WTC11 (cell line): ENCODE data around the gene STARD7. TPM values are rescaled to one million over a fixed set of nuclear protein-coding genes. Genes with fewer than 3 reads are reported as not detected.

Experiments
- ATAC-seq: fragments of 200-7000 bp; cut with Tn5 transposase; 2 replicates; pipeline ENCODE4 v1.10.0; 2021; ENCODE audit warnings: mild to moderate bottlenecking, moderate library complexity
- CTCF ChIA-PET: fragments of 300-600 bp; sonication (Branson Sonifier 250); formaldehyde crosslinking; loops from one replicate; lab custom pipeline; 2021; ENCODE audit warnings: antibody characterized with exemption; lab: Charles Lee
- POLR2A ChIA-PET: fragments of 350-600 bp; sonication (Branson Sonifier 250); formaldehyde crosslinking; loops from one replicate; lab custom pipeline; 2021; ENCODE audit warnings: antibody characterized with exemption; lab: Charles Lee
- DNase-seq: peaks from one replicate; pipeline ENCODE4 v3.0.0; 2021; ENCODE audit warnings: low spot score
- H3K27ac Mint-ChIP-seq: 2 replicates; pipeline ENCODE4 v1.8.0; 2021; ENCODE audit warnings: mixed read lengths
- H3K27me3 Mint-ChIP-seq: 2 replicates; pipeline ENCODE4 v1.8.0; 2021; ENCODE audit warnings: low read depth, mild to moderate bottlenecking, moderate library complexity, mixed read lengths
- H3K36me3 Mint-ChIP-seq: 2 replicates; pipeline ENCODE4 v1.8.0; 2021; ENCODE audit warnings: mixed read lengths
- H3K4me1 Mint-ChIP-seq: 2 replicates; pipeline ENCODE4 v1.8.0; 2022; ENCODE audit warnings: mixed read lengths
- H3K4me3 Mint-ChIP-seq: 2 replicates; pipeline ENCODE4 v1.8.0; 2021; ENCODE audit warnings: mild to moderate bottlenecking, moderate library complexity, mixed read lengths
- H3K9me3 Mint-ChIP-seq: 2 replicates; pipeline ENCODE4 v1.8.0; 2021; ENCODE audit warnings: mixed read lengths
- CTCF ChIP-seq: fragments of 200-600 bp; IDR thresholded peaks from 2 replicates; pipeline ENCODE4 v1.8.0; 2022; ENCODE audit warnings: antibody characterized with exemption
- E2F1 ChIP-seq: sonication (generic); formaldehyde crosslinking; IDR thresholded peaks from 2 replicates; pipeline ENCODE4 v1.8.0; 2022; ENCODE audit warnings: mild to moderate bottlenecking, missing genetic modification reagents
- ERG ChIP-seq: fragments of 250-450 bp; sonication (Bioruptor Pico); IDR thresholded peaks from 2 replicates; pipeline ENCODE4 v1.8.0; 2021; ENCODE audit warnings: mild to moderate bottlenecking
- FOXJ3 ChIP-seq: sonication (generic); formaldehyde crosslinking; IDR thresholded peaks from 2 replicates; pipeline ENCODE4 v1.9.0; 2021; ENCODE audit warnings: missing genetic modification reagents, mild to moderate bottlenecking, borderline replicate concordance
- FOXK1 ChIP-seq: sonication (generic); formaldehyde crosslinking; IDR thresholded peaks from 2 replicates; pipeline ENCODE4 v1.8.0; 2022; ENCODE audit warnings: mild to moderate bottlenecking, moderate library complexity, missing genetic modification reagents
- GRHL2 ChIP-seq: fragments of 250-450 bp; sonication (Bioruptor Pico); IDR thresholded peaks from 2 replicates; pipeline ENCODE4 v1.8.0; 2022; ENCODE audit warnings: mild to moderate bottlenecking, moderate library complexity; ENCODE audit not compliant: insufficient replicate concordance, severe bottlenecking
- HMGA2 ChIP-seq: fragments of 250-450 bp; sonication (Bioruptor Pico); IDR thresholded peaks from 2 replicates; pipeline ENCODE4 v1.4.0; 2021; ENCODE audit warnings: mild to moderate bottlenecking, moderate library complexity
- JAZF1 ChIP-seq: fragments of 250-450 bp; sonication (Bioruptor Pico); IDR thresholded peaks from 2 replicates; pipeline ENCODE4 v1.9.0; 2021; ENCODE audit warnings: moderate library complexity, mild to moderate bottlenecking, inconsistent platforms
- NR2C2 ChIP-seq: sonication (generic); formaldehyde crosslinking; IDR thresholded peaks from 2 replicates; pipeline ENCODE4 v1.8.0; 2022; ENCODE audit warnings: mild to moderate bottlenecking, missing genetic modification reagents
- PREB ChIP-seq: sonication (generic); formaldehyde crosslinking; IDR thresholded peaks from 2 replicates; pipeline ENCODE4 v1.8.1; 2022; ENCODE audit warnings: mild to moderate bottlenecking, missing genetic modification reagents, moderate library complexity, borderline replicate concordance
- RELA ChIP-seq: sonication (generic); formaldehyde crosslinking; IDR thresholded peaks from 2 replicates; pipeline ENCODE4 v1.8.1; 2022; ENCODE audit warnings: missing genetic modification reagents, mild to moderate bottlenecking, borderline replicate concordance
- TP53 ChIP-seq: sonication (generic); formaldehyde crosslinking; IDR thresholded peaks from 2 replicates; pipeline ENCODE4 v1.8.1; 2023; ENCODE audit warnings: mild to moderate bottlenecking, missing genetic modification reagents
- ZNF232 ChIP-seq: sonication (generic); formaldehyde crosslinking; IDR thresholded peaks from 2 replicates; pipeline ENCODE4 v1.8.0; 2022; ENCODE audit warnings: mild to moderate bottlenecking, missing genetic modification reagents
- ZNF281 ChIP-seq: sonication (generic); formaldehyde crosslinking; IDR thresholded peaks from 2 replicates; pipeline ENCODE4 v1.8.0; 2023; ENCODE audit warnings: mild to moderate bottlenecking, missing genetic modification reagents
- ZNF317 ChIP-seq: sonication (generic); formaldehyde crosslinking; IDR thresholded peaks from 2 replicates; pipeline ENCODE4 v1.8.1; 2023; ENCODE audit warnings: low read depth, mild to moderate bottlenecking, moderate library complexity, missing genetic modification reagents, borderline replicate concordance
- ZSCAN18 ChIP-seq: fragments of 250-450 bp; sonication (Bioruptor Pico); IDR thresholded peaks from 2 replicates; pipeline ENCODE4 v2.1.2; 2022; ENCODE audit warnings: mild to moderate bottlenecking, moderate library complexity
- total RNA-seq: library from RNA; stranded (reverse); gene quantifications from 3 replicates; pipeline ENCODE4 v1.2.3, GENCODE V29; 2021

Gene STARD7
- total RNA-seq, 1 experiment from 2014 or later, result 217 TPM

GRCh38 chr2:96205888-96206287 is 2.7 kb downstream of the STARD7 start:
- Mint-ChIP-seq H3K27me3 (no peaks in the 10 kb centered on the region), H3K9me3 (no peaks in the 10 kb centered on the region), H3K4me1 (peaks cover 62% of the 10 kb centered on the region), H3K27ac (peak overlapping the region; percentile 79), H3K4me3 (peak overlapping the region; percentile 65), H3K36me3 (peaks cover 14% of the 10 kb centered on the region)
- POLR2A ChIA-PET, result no interaction called here
- DNase-seq (no peak), ATAC-seq (no peak)
- TF ChIP-seq GRHL2 (CRISPR knock-in tag), result no peak
- TF ChIP-seq FOXK1 (CRISPR knock-in tag), result no peak
- no peak for TF ChIP-seq PREB (CRISPR knock-in tag)
- TF ChIP-seq E2F1 (CRISPR knock-in tag), result no peak
- TF ChIP-seq ZNF317 (CRISPR knock-in tag), result no peak
- no peak for TF ChIP-seq TP53
- no peak for TF ChIP-seq ZNF281 (CRISPR knock-in tag)
- TF ChIP-seq ZSCAN18 (CRISPR knock-in tag), result no peak
- TF ChIP-seq ZNF232 (CRISPR knock-in tag), result no peak
- no peak for TF ChIP-seq JAZF1 (CRISPR knock-in tag)
- TF ChIP-seq FOXJ3 (CRISPR knock-in tag), result no peak
- no peak for TF ChIP-seq HMGA2 (CRISPR knock-in tag)
- no peak for TF ChIP-seq NR2C2
- TF ChIP-seq RELA, result no peak
- no peak for TF ChIP-seq CTCF
- no peak for TF ChIP-seq ERG
- CTCF ChIA-PET, result interaction anchor here (1.4 kb wide), 1 partner anchor 89 kb away, joined by 7 read pairs; the partner anchor contains the start of gene ADRA2B
